ENCODE results near the gene FOXN3.

DNA sequence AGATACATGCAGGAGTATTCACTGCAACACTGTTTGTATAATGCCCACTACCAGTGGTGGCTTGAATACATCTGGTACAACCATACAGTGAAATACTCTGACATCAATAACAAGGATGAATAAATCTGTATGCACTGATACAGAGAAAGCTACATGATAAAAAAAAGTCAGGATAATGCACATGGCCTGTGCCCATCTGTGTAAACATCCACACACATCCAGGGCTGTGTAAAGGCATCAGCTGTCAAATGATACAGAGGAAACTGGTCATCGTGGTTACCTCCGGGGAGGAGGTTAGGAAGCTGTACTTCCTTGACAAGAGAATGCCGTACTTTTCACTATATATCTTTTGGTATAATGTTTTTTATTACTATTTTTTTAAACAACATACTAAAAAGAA is 176.6 kb downstream of the FOXN3 start:
- no peak for TF ChIP-seq SP1 (IDR thresholded peaks at IDR 0.05)
- TF ChIP-seq HDGF (IDR thresholded peaks at IDR 0.05; ENCODE audit: borderline replicate concordance), result no peak
- no peak for TF ChIP-seq FOXK2 (IDR thresholded peaks at IDR 0.05)
- no peak for TF ChIP-seq SUZ12 (IDR thresholded peaks at IDR 0.05)
- TF ChIP-seq BHLHE40 (IDR thresholded peaks at IDR 0.05; ENCODE audit: borderline replicate concordance), result no peak
